Nephron progenitor cell (in vitro differentiated cells): ENCODE data around the gene ICE1.

Source experiments
- DNase-seq: peaks from one replicate; pipeline ENCODE4 v3.0.0; 2021
- H3K27ac Mint-ChIP-seq: 2 replicates; pipeline ENCODE4 v1.8.0; 2021; ENCODE audit warnings: mild to moderate bottlenecking, moderate library complexity, mixed read lengths
- H3K27me3 Mint-ChIP-seq: 2 replicates; pipeline ENCODE4 v1.8.0; 2021; ENCODE audit warnings: mild to moderate bottlenecking, low read depth, mixed read lengths; ENCODE audit not compliant: poor library complexity
- H3K36me3 Mint-ChIP-seq: 2 replicates; pipeline ENCODE4 v1.8.0; 2021; ENCODE audit warnings: low read depth, mixed read lengths
- H3K4me1 Mint-ChIP-seq: 2 replicates; pipeline ENCODE4 v1.8.0; 2021; ENCODE audit warnings: mixed read lengths
- H3K4me3 Mint-ChIP-seq: 2 replicates; pipeline ENCODE4 v1.8.0; 2021; ENCODE audit warnings: mild to moderate bottlenecking, moderate library complexity, mixed read lengths
- H3K9me3 Mint-ChIP-seq: 2 replicates; pipeline ENCODE4 v1.8.0; 2021; ENCODE audit warnings: mild to moderate bottlenecking, moderate library complexity, mixed read lengths
- CTCF ChIP-seq: fragments of 200-600 bp; sonication (generic); IDR thresholded peaks from 2 replicates; pipeline ENCODE4 v1.5.0; 2021; ENCODE audit warnings: antibody characterized with exemption

ICE1 gene

GRCh38 chr5:5534333-5534732 lies 111.9 kb downstream of the ICE1 start:
- Mint-ChIP-seq H3K27ac (no peak overlapping the region), H3K9me3 (no peaks in the 10 kb centered on the region), H3K27me3 (peaks cover 10% of the 10 kb centered on the region), H3K36me3 (no peaks in the 10 kb centered on the region), H3K4me1 (peaks cover 43% of the 10 kb centered on the region), H3K4me3 (no peak overlapping the region)
- no peak for DNase-seq
- no peak for TF ChIP-seq CTCF

DNA sequence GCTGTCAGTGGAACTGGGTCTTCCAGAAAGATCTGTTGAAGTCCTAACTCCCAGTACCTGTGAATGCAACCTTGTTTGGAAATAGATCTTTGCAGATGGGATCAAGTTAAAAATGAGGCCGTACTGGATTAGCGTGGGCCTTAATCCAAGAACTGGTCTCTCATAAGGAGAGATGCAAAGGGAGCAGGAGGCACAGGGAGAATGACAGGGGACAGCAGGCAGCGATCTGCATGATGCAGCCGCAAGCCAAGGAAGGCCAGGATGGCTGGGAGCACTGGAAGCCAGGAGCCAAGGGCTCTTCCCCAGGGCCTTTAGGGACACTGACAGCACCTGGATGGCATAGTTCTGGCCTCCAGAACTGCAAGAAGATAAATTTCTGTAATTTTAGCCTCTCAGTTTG lies 114.4 kb downstream of the ICE1 start:
- Mint-ChIP-seq H3K27me3 (peaks cover 5% of the 10 kb centered on the region), H3K27ac (no peak overlapping the region), H3K9me3 (no peaks in the 10 kb centered on the region), H3K4me3 (no peak overlapping the region), H3K36me3 (no peaks in the 10 kb centered on the region), H3K4me1 (peaks cover 26% of the 10 kb centered on the region)
- no peak for TF ChIP-seq CTCF
- no peak for DNase-seq

GRCh38 chr5:5537426-5537825 lies 114.9 kb downstream of the ICE1 start:
- Mint-ChIP-seq H3K9me3 (no peaks in the 10 kb centered on the region), H3K27ac (no peak overlapping the region), H3K4me1 (peaks cover 21% of the 10 kb centered on the region), H3K36me3 (no peaks in the 10 kb centered on the region), H3K27me3 (peaks cover 4% of the 10 kb centered on the region), H3K4me3 (no peak overlapping the region)
- no peak for TF ChIP-seq CTCF
- no peak for DNase-seq

GRCh38 chr5:5539590-5539989 lies 117.1 kb downstream of the ICE1 start:
- Mint-ChIP-seq H3K27me3 (peaks cover 3% of the 10 kb centered on the region), H3K4me1 (peaks cover 14% of the 10 kb centered on the region), H3K9me3 (no peaks in the 10 kb centered on the region), H3K4me3 (no peak overlapping the region), H3K27ac (no peak overlapping the region), H3K36me3 (no peaks in the 10 kb centered on the region)
- DNase-seq, result no peak
- TF ChIP-seq CTCF, result no peak
